GM23338 (cell line): Measurements from ENCODE around the gene SEPTIN3.

Source experiments
- CTCF ChIP-seq, 2 experiments: fragments of 200-600 bp in 1 of 2; sonication (generic) in 1 of 2; conservative IDR thresholded peaks; 2 replicates each; pipeline versions ENCODE4 v1.5.1 to v1.6.1; 2016 to 2017; ENCODE audit warnings: antibody characterized with exemption in 2 of 2, low read depth in 2 of 2, mild to moderate bottlenecking in 2 of 2, moderate library complexity in 1 of 2
- EZH2 ChIP-seq: fragments of 200-600 bp; sonication (generic); IDR thresholded peaks from one replicate; pipeline ENCODE4 v1.8.0; 2017; ENCODE audit warnings: antibody characterized with exemption, mild to moderate bottlenecking, low read depth; ENCODE audit not compliant: unreplicated experiment
- EZH2phosphoT487 ChIP-seq: fragments of 200-600 bp; sonication (generic); IDR thresholded peaks from one replicate; pipeline ENCODE4 v1.8.1; 2018; ENCODE audit warnings: antibody characterized with exemption; ENCODE audit not compliant: unreplicated experiment
- JUNB ChIP-seq: IDR thresholded peaks from one replicate; pipeline ENCODE4 v1.6.1; 2016; ENCODE audit warnings: antibody characterized with exemption; ENCODE audit not compliant: unreplicated experiment
- POLR2AphosphoS5 ChIP-seq: IDR thresholded peaks from 2 replicates; pipeline ENCODE4 v1.6.1; 2016; ENCODE audit warnings: antibody characterized with exemption, low read depth
- TF ChIP-seq, protein P1 (sequence below): IDR thresholded peaks from one replicate; pipeline ENCODE4 v1.6.1; 2018; ENCODE audit warnings: antibody characterized with exemption; ENCODE audit not compliant: unreplicated experiment
- TF ChIP-seq, protein P2 (sequence below): fragments of 250-450 bp; sonication (Bioruptor Pico); IDR thresholded peaks from 2 replicates; pipeline ENCODE4 v1.5.0; 2020; ENCODE audit warnings: mild to moderate bottlenecking, moderate library complexity

GRCh38 chr22:41940832-41941765, 28.1 kb upstream of the SEPTIN3 start:
- TF ChIP-seq CTCF (conservative IDR thresholded peaks at IDR 0.05; ENCODE audit: low read depth in 2 of 2) (peak; percentile 78 to 98), POLR2AphosphoS5 (no peak; the same call in 1 of the 2 replicates), EZH2phosphoT487 (no peak), EZH2 (no peak), JUNB (no peak)
- TF ChIP-seq, protein P1, sequence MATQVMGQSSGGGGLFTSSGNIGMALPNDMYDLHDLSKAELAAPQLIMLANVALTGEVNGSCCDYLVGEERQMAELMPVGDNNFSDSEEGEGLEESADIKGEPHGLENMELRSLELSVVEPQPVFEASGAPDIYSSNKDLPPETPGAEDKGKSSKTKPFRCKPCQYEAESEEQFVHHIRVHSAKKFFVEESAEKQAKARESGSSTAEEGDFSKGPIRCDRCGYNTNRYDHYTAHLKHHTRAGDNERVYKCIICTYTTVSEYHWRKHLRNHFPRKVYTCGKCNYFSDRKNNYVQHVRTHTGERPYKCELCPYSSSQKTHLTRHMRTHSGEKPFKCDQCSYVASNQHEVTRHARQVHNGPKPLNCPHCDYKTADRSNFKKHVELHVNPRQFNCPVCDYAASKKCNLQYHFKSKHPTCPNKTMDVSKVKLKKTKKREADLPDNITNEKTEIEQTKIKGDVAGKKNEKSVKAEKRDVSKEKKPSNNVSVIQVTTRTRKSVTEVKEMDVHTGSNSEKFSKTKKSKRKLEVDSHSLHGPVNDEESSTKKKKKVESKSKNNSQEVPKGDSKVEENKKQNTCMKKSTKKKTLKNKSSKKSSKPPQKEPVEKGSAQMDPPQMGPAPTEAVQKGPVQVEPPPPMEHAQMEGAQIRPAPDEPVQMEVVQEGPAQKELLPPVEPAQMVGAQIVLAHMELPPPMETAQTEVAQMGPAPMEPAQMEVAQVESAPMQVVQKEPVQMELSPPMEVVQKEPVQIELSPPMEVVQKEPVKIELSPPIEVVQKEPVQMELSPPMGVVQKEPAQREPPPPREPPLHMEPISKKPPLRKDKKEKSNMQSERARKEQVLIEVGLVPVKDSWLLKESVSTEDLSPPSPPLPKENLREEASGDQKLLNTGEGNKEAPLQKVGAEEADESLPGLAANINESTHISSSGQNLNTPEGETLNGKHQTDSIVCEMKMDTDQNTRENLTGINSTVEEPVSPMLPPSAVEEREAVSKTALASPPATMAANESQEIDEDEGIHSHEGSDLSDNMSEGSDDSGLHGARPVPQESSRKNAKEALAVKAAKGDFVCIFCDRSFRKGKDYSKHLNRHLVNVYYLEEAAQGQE = no peak
- TF ChIP-seq, protein P2, sequence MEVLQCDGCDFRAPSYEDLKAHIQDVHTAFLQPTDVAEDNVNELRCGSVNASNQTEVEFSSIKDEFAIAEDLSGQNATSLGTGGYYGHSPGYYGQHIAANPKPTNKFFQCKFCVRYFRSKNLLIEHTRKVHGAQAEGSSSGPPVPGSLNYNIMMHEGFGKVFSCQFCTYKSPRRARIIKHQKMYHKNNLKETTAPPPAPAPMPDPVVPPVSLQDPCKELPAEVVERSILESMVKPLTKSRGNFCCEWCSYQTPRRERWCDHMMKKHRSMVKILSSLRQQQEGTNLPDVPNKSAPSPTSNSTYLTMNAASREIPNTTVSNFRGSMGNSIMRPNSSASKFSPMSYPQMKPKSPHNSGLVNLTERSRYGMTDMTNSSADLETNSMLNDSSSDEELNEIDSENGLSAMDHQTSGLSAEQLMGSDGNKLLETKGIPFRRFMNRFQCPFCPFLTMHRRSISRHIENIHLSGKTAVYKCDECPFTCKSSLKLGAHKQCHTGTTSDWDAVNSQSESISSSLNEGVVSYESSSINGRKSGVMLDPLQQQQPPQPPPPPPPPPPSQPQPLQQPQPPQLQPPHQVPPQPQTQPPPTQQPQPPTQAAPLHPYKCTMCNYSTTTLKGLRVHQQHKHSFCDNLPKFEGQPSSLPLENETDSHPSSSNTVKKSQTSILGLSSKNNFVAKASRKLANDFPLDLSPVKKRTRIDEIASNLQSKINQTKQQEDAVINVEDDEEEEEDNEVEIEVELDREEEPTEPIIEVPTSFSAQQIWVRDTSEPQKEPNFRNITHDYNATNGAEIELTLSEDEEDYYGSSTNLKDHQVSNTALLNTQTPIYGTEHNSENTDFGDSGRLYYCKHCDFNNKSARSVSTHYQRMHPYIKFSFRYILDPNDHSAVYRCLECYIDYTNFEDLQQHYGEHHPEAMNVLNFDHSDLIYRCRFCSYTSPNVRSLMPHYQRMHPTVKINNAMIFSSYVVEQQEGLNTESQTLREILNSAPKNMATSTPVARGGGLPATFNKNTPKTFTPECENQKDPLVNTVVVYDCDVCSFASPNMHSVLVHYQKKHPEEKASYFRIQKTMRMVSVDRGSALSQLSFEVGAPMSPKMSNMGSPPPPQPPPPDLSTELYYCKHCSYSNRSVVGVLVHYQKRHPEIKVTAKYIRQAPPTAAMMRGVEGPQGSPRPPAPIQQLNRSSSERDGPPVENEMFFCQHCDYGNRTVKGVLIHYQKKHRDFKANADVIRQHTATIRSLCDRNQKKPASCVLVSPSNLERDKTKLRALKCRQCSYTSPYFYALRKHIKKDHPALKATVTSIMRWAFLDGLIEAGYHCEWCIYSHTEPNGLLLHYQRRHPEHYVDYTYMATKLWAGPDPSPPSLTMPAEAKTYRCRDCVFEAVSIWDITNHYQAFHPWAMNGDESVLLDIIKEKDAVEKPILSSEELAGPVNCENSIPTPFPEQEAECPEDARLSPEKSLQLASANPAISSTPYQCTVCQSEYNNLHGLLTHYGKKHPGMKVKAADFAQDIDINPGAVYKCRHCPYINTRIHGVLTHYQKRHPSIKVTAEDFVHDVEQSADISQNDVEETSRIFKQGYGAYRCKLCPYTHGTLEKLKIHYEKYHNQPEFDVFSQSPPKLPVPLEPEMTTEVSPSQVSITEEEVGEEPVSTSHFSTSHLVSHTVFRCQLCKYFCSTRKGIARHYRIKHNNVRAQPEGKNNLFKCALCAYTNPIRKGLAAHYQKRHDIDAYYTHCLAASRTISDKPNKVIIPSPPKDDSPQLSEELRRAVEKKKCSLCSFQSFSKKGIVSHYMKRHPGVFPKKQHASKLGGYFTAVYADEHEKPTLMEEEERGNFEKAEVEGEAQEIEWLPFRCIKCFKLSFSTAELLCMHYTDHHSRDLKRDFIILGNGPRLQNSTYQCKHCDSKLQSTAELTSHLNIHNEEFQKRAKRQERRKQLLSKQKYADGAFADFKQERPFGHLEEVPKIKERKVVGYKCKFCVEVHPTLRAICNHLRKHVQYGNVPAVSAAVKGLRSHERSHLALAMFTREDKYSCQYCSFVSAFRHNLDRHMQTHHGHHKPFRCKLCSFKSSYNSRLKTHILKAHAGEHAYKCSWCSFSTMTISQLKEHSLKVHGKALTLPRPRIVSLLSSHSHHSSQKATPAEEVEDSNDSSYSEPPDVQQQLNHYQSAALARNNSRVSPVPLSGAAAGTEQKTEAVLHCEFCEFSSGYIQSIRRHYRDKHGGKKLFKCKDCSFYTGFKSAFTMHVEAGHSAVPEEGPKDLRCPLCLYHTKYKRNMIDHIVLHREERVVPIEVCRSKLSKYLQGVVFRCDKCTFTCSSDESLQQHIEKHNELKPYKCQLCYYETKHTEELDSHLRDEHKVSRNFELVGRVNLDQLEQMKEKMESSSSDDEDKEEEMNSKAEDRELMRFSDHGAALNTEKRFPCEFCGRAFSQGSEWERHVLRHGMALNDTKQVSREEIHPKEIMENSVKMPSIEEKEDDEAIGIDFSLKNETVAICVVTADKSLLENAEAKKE = no peak
